MM.1S (cell line): Measurements from ENCODE around the gene TOMM40.

Source experiments
- DNase-seq: peaks from one replicate; pipeline ENCODE4 v3.0.0-alpha.2; 2015
- H2AFZ ChIP-seq: fragments of 300-600 bp; sonication (generic); 2 replicates; pipeline ENCODE4 v1.6.0; 2016; ENCODE audit warnings: antibody characterized with exemption, low read length
- H3F3A ChIP-seq: fragments of 300-600 bp; sonication (generic); 2 replicates; pipeline ENCODE4 v1.6.1; 2016; ENCODE audit warnings: mild to moderate bottlenecking, antibody characterized with exemption, low read length, moderate library complexity, mixed read lengths; ENCODE audit not compliant: insufficient read depth
- H3K27ac ChIP-seq: fragments of 300-600 bp; sonication (generic); 2 replicates; pipeline ENCODE4 v1.5.1; 2016; ENCODE audit warnings: mild to moderate bottlenecking, low read length
- H3K27me3 ChIP-seq: fragments of 300-600 bp; sonication (generic); replicated peaks from 2 replicates; pipeline ENCODE4 v1.6.0; 2016; ENCODE audit warnings: low read length; ENCODE audit not compliant: insufficient read depth
- H3K36me3 ChIP-seq: fragments of 300-600 bp; sonication (generic); replicated peaks from 2 replicates; pipeline ENCODE4 v1.6.1; 2016; ENCODE audit warnings: mild to moderate bottlenecking, low read length, mixed read lengths; ENCODE audit not compliant: insufficient read depth
- H3K4me1 ChIP-seq: fragments of 300-600 bp; sonication (generic); 2 replicates; pipeline ENCODE4 v1.6.1; 2016; ENCODE audit warnings: low read length, mixed read lengths
- H3K4me2 ChIP-seq: fragments of 300-600 bp; sonication (generic); 2 replicates; pipeline ENCODE4 v1.6.0; 2016; ENCODE audit warnings: low read depth, low read length
- H3K4me3 ChIP-seq: fragments of 300-600 bp; sonication (generic); 2 replicates; pipeline ENCODE4 v1.5.1; 2016; ENCODE audit warnings: low read length, mixed read lengths
- H3K79me2 ChIP-seq: fragments of 300-600 bp; sonication (generic); 2 replicates; pipeline ENCODE4 v1.6.1; 2016; ENCODE audit warnings: mixed run types, low read length, mixed read lengths
- H3K9ac ChIP-seq: fragments of 300-600 bp; sonication (generic); 2 replicates; pipeline ENCODE4 v1.6.1; 2016; ENCODE audit warnings: low read length, mixed read lengths
- H3K9me2 ChIP-seq: fragments of 300-600 bp; sonication (generic); replicated peaks from 2 replicates; pipeline ENCODE4 v1.6.1; 2016; ENCODE audit warnings: mild to moderate bottlenecking, low read length, mixed read lengths; ENCODE audit not compliant: insufficient read depth
- H3K9me3 ChIP-seq: fragments of 300-600 bp; sonication (generic); replicated peaks from 2 replicates; pipeline ENCODE4 v1.6.1; 2016; ENCODE audit warnings: mild to moderate bottlenecking, low read length, mixed read lengths; ENCODE audit not compliant: insufficient read depth
- H4K20me1 ChIP-seq: fragments of 300-600 bp; sonication (generic); 2 replicates; pipeline ENCODE4 v1.6.1; 2016; ENCODE audit warnings: mild to moderate bottlenecking, low read length, moderate library complexity, mixed read lengths; ENCODE audit not compliant: insufficient read depth
- CTCF ChIP-seq: fragments of 300-600 bp; sonication (generic); IDR thresholded peaks from 2 replicates; pipeline ENCODE4 v1.5.1; 2016; ENCODE audit warnings: antibody characterized with exemption, low read length, mixed read lengths
- EZH2 ChIP-seq: fragments of 300-600 bp; sonication (generic); optimal IDR thresholded peaks from 2 replicates; pipeline ENCODE3; 2017; ENCODE audit warnings: low read depth, mild to moderate bottlenecking, antibody characterized with exemption, low read length, mixed read lengths
- EZH2phosphoT487 ChIP-seq: fragments of 300-600 bp; sonication (generic); IDR thresholded peaks from 2 replicates; pipeline ENCODE4 v1.6.1; 2018; ENCODE audit warnings: antibody characterized with exemption, low read length

Gene TOMM40

DNA sequence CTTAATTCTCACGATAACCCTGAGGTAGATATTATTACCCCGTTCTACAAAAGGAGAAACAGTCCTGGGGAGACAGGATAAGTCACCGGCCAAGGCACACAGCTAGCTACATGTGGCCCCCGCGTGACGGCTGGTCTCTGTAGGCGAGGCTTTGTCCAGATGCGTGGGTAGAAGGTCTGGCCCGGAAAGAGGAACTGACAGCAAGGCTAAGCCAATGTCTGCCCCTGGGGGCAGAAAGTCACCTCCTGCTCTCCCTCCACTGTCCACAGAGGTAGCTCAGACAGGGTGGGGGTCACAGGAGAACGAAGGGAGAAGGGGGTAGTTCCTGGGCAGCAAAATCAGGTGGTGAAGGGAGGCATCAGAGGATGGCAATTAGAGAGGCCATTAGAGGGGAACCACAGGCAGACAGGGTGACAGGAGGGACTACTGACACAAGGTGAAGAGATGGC is 52.8 kb downstream of the TOMM40 start:
- Histone ChIP-seq H3K4me2 (no peak overlapping the region), H3K36me3 (no peaks in the 10 kb centered on the region), H2AFZ (no peak overlapping the region), H3K27me3 (no peaks in the 10 kb centered on the region), H3F3A (no peaks in the 10 kb centered on the region), H3K9me2 (no peaks in the 10 kb centered on the region), H3K4me3 (no peak overlapping the region), H3K79me2 (no peaks in the 10 kb centered on the region), H3K9me3 (no peaks in the 10 kb centered on the region), H3K27ac (no peak overlapping the region), H3K9ac (no peak overlapping the region), H3K4me1 (no peaks in the 10 kb centered on the region), H4K20me1 (no peaks in the 10 kb centered on the region)
- TF ChIP-seq CTCF (no peak), EZH2 (no peak), EZH2phosphoT487 (no peak)
- DNase-seq = no peak

GRCh38 chr19:44947041-44947581 is 56.1 kb downstream of the TOMM40 start:
- no peaks in the 10 kb centered on the region for H4K20me1 ChIP-seq
- no peak for DNase-seq
- no peak overlapping the region for H3K4me2 ChIP-seq
- H3K27ac ChIP-seq = no peak overlapping the region
- H3K79me2 ChIP-seq = no peaks in the 10 kb centered on the region
- H3K9ac ChIP-seq = no peak overlapping the region
- H3F3A ChIP-seq = no peaks in the 10 kb centered on the region; the same call in 1 of the 2 replicates
- no peaks in the 10 kb centered on the region for H3K9me2 ChIP-seq
- H3K36me3 ChIP-seq = no peaks in the 10 kb centered on the region
- H3K9me3 ChIP-seq = no peaks in the 10 kb centered on the region
- no peaks in the 10 kb centered on the region for H3K4me1 ChIP-seq
- no peak overlapping the region for H3K4me3 ChIP-seq
- H3K27me3 ChIP-seq = no peaks in the 10 kb centered on the region
- TF ChIP-seq CTCF = no peak
- TF ChIP-seq EZH2 = no peak
- no peak for TF ChIP-seq EZH2phosphoT487
- H2AFZ ChIP-seq = no peak overlapping the region

- H3K4me2 ChIP-seq = no peak overlapping the region
- no peaks in the 10 kb centered on the region for H3K27me3 ChIP-seq
- no peak for DNase-seq
- no peaks in the 10 kb centered on the region for H3K36me3 ChIP-seq
- H3K79me2 ChIP-seq = no peaks in the 10 kb centered on the region
- no peak overlapping the region for H3K9ac ChIP-seq
- H3K4me3 ChIP-seq = no peak overlapping the region
- H2AFZ ChIP-seq = no peak overlapping the region
- no peak for TF ChIP-seq EZH2phosphoT487
- no peaks in the 10 kb centered on the region for H3K9me2 ChIP-seq
- no peak overlapping the region for H3K27ac ChIP-seq
- H3K9me3 ChIP-seq = no peaks in the 10 kb centered on the region
- H3K4me1 ChIP-seq = no peaks in the 10 kb centered on the region
- no peaks in the 10 kb centered on the region; the same call in 1 of the 2 replicates for H3F3A ChIP-seq
- no peaks in the 10 kb centered on the region for H4K20me1 ChIP-seq
Measured at GRCh38 chr19:44948237-44948636, 57.2 kb downstream of the TOMM40 start.

- Histone ChIP-seq H3K4me2 (no peak overlapping the region), H3K27me3 (no peaks in the 10 kb centered on the region), H3K27ac (no peak overlapping the region), H3K9me2 (no peaks in the 10 kb centered on the region), H3K9me3 (no peaks in the 10 kb centered on the region), H4K20me1 (no peaks in the 10 kb centered on the region), H3K4me3 (no peak overlapping the region), H3K36me3 (no peaks in the 10 kb centered on the region), H3K79me2 (peaks cover 5% of the 10 kb centered on the region), H3K4me1 (0 out of 2 replicates have a peak, but pooled peaks cover 4% of the 10 kb centered on the region), H3K9ac (no peak overlapping the region), H2AFZ (no peak overlapping the region), H3F3A (no peaks in the 10 kb centered on the region; the same call in 1 of the 2 replicates)
- DNase-seq = no peak
- TF ChIP-seq CTCF = no peak
- no peak for TF ChIP-seq EZH2
- no peak for TF ChIP-seq EZH2phosphoT487
Measured at GRCh38 chr19:44948763-44949374, 57.8 kb downstream of the TOMM40 start.
